GM12878 (cell line): ENCODE data around the gene CDCP1. TPM values are rescaled to one million over a fixed set of nuclear protein-coding genes. Genes with fewer than 3 reads are reported as not detected.

Source experiments
- ATAC-seq: fragments of 200-7000 bp; cut with Tn5 transposase; 3 replicates; pipeline ENCODE4 v1.9.1; 2020; ENCODE audit warnings: mild to moderate bottlenecking, moderate library complexity
- BruUV-seq: library from RNA; stranded (reverse); fragments of 400-500 nt; replicated peaks from 2 replicates; lab custom pipeline; 2021; lab: Mats Ljungman, UMichigan
- CTCF ChIA-PET: fragments of 300-600 bp; sonication (Branson Sonifier 250); formaldehyde crosslinking; extraction: SDS; loops from one replicate; lab custom pipeline; 2021; ENCODE audit warnings: inconsistent platforms; lab: Yijun Ruan, JAX
- POLR2A ChIA-PET: fragments of 350-600 bp; formaldehyde crosslinking; extraction: SDS; loops from one replicate; lab custom pipeline; 2021; ENCODE audit warnings: inconsistent platforms; lab: Charles Lee
- RAD21 ChIA-PET: fragments of 300-600 bp; sonication (Branson Sonifier 250); formaldehyde crosslinking; loops from one replicate; lab custom pipeline; 2023; ENCODE audit warnings: antibody characterized with exemption; ENCODE audit not compliant: unreplicated experiment; lab: Charles Lee
- SMC1A ChIA-PET: fragments of 300-600 bp; sonication (Branson Sonifier 250); formaldehyde crosslinking; loops from one replicate; lab custom pipeline; 2023; ENCODE audit not compliant: unreplicated experiment, uncharacterized antibody; lab: Charles Lee
- DNase-seq: peaks from one replicate; pipeline ENCODE4 v3.0.0-alpha.2; 2011; ENCODE audit warnings: low read depth, low spot score
- FAIRE-seq: peaks from 3 replicates; lab custom pipeline; 2011; peaks lifted over from hg19 to GRCh38; lab: Jason Lieb, UNC
- H2AFZ ChIP-seq: 2 replicates; pipeline ENCODE4 v1.6.0; 2011; ENCODE audit warnings: low read depth, low read length, control low read depth; ENCODE audit not compliant: control insufficient read depth
- H3K27ac ChIP-seq: 2 replicates; pipeline ENCODE4 v1.5.1; 2011; ENCODE audit warnings: control low read depth; ENCODE audit not compliant: control insufficient read depth, insufficient read depth
- H3K27me3 ChIP-seq, 2 experiments: replicated peaks in 1 of 2; 2 replicates each; pipeline versions ENCODE4 v1.6.0 to v1.6.1; 2011; ENCODE audit warnings: low read length in 1 of 2; ENCODE audit not compliant: control insufficient read depth in 2 of 2, insufficient read depth in 2 of 2
- H3K36me3 ChIP-seq, 2 experiments: 2 replicates each; pipeline ENCODE4 v1.5.1; 2011; ENCODE audit warnings: low read length in 1 of 2; ENCODE audit not compliant: control insufficient read depth in 2 of 2, insufficient read depth in 2 of 2
- H3K4me1 ChIP-seq: 2 replicates; pipeline ENCODE4 v1.6.1; 2011; ENCODE audit warnings: mild to moderate bottlenecking, low read length, moderate library complexity, mixed read lengths; ENCODE audit not compliant: control insufficient read depth, insufficient read depth
- H3K4me2 ChIP-seq: 2 replicates; pipeline ENCODE4 v1.6.0; 2011; ENCODE audit warnings: control low read depth; ENCODE audit not compliant: control insufficient read depth, insufficient read depth
- H3K4me3 ChIP-seq: fragments of 200-600 bp; sonication (generic); 2 replicates; pipeline ENCODE4 v1.5.1; 2016
- H3K79me2 ChIP-seq: 2 replicates; pipeline ENCODE4 v1.6.0; 2011; ENCODE audit warnings: low read length; ENCODE audit not compliant: control insufficient read depth, insufficient read depth
- H3K9ac ChIP-seq: 2 replicates; pipeline ENCODE4 v1.8.0; 2011; ENCODE audit warnings: low read length, control low read depth, mixed read lengths; ENCODE audit not compliant: control insufficient read depth, insufficient read depth
- H3K9me3 ChIP-seq: replicated peaks from 3 replicates; pipeline ENCODE4 v1.5.1; 2011; ENCODE audit warnings: mild to moderate bottlenecking, low read length; ENCODE audit not compliant: control insufficient read depth, insufficient read depth
- H4K20me1 ChIP-seq: 2 replicates; pipeline ENCODE4 v1.6.0; 2011; ENCODE audit not compliant: control insufficient read depth, insufficient read depth
- CBX5 ChIP-seq: sonication (generic); IDR thresholded peaks from 2 replicates; pipeline ENCODE4 v1.6.1; 2016; ENCODE audit warnings: low read depth, moderate library complexity, mild to moderate bottlenecking, inconsistent platforms
- FOS ChIP-seq: IDR thresholded peaks from 3 replicates; pipeline ENCODE4 v1.6.1; 2011; ENCODE audit warnings: borderline replicate concordance; ENCODE audit not compliant: insufficient read length; ENCODE audit errors: extremely low read depth
- GABPA ChIP-seq: IDR thresholded peaks from 2 replicates; pipeline ENCODE4 v1.6.1; 2014; ENCODE audit warnings: antibody characterized with exemption, low read depth, mild to moderate bottlenecking, inconsistent platforms
- HDAC2 ChIP-seq: fragments of 200-600 bp; sonication (generic); IDR thresholded peaks from 2 replicates; pipeline ENCODE4 v1.6.1; 2017
- MTA3 ChIP-seq: IDR thresholded peaks from 2 replicates; pipeline ENCODE4 v1.6.1; 2012; ENCODE audit warnings: low read length, inconsistent platforms, borderline replicate concordance
- PBX3 ChIP-seq: IDR thresholded peaks from 2 replicates; pipeline ENCODE4 v1.6.1; 2011; ENCODE audit warnings: mild to moderate bottlenecking, low read depth, low read length, moderate library complexity; ENCODE audit not compliant: insufficient replicate concordance
- PKNOX1 ChIP-seq: fragments of 450-650 bp; IDR thresholded peaks from 2 replicates; pipeline ENCODE4 v1.6.1; 2016; ENCODE audit warnings: mild to moderate bottlenecking
- POLR2AphosphoS2 ChIP-seq: IDR thresholded peaks from 2 replicates; pipeline ENCODE4 v1.6.1; 2011; ENCODE audit warnings: low read depth, mild to moderate bottlenecking, low read length, improper control_type of control experiment, moderate library complexity
- POLR2AphosphoS5 ChIP-seq: IDR thresholded peaks from 2 replicates; pipeline ENCODE4 v1.6.1; 2011; ENCODE audit warnings: mild to moderate bottlenecking, low read length, inconsistent platforms
- RFX5 ChIP-seq: IDR thresholded peaks from 2 replicates; pipeline ENCODE4 v1.6.1; 2011; ENCODE audit warnings: low read depth, low read length, improper control_type of control experiment
- SIX5 ChIP-seq: IDR thresholded peaks from 2 replicates; pipeline ENCODE4 v1.6.1; 2011; ENCODE audit warnings: mild to moderate bottlenecking, low read depth, low read length, moderate library complexity; ENCODE audit not compliant: severe bottlenecking
- SMARCA5 ChIP-seq: fragments of 450-650 bp; IDR thresholded peaks from 2 replicates; pipeline ENCODE4 v1.6.1; 2017; ENCODE audit warnings: mild to moderate bottlenecking
- SPI1 ChIP-seq: IDR thresholded peaks from 2 replicates; pipeline ENCODE4 v1.6.1; 2011; ENCODE audit warnings: low read depth, mild to moderate bottlenecking, low read length, moderate library complexity, borderline replicate concordance; ENCODE audit not compliant: insufficient read depth
- ZNF592 ChIP-seq: fragments of 450-650 bp; IDR thresholded peaks from 2 replicates; pipeline ENCODE4 v1.6.1; 2017; ENCODE audit warnings: mild to moderate bottlenecking, moderate library complexity
- WGBS: methylation state at CpG from one replicate; pipeline ENCODE4 v1.1.6; 2016; ENCODE audit warnings: low lambda C conversion rate; ENCODE audit not compliant: insufficient replicate concordance, insufficient coverage; ENCODE audit errors: missing lambda C conversion rate; 5-methylcytosine and 5-hydroxymethylcytosine counted together
- in situ Hi-C: fragments of 300-500 bp; cut with MboI; formaldehyde crosslinking; loops from 9 replicates; pipeline ENCODE4 v1.14.3; 2018; ENCODE audit warnings: mixed read lengths
- intact Hi-C: fragments of 100-400 bp; cut with micrococcal nuclease; formaldehyde crosslinking; loops from one replicate; pipeline ENCODE4 v1.14.2; 2022; ENCODE audit not compliant: unreplicated experiment
- polyA plus RNA-seq, 11 experiments: library from polyadenylated mRNA; depleted of rRNA in 4 of 11; unstranded in 6 of 11; stranded (reverse) in 5 of 11; fragments of >200 nt; fragmentation: Nextera tagmentation in 4 of 11; fragmentation: Illumina TruSeq in 1 of 11; extraction: Ambion mirVana in 4 of 11; extraction: Trizol in 1 of 11; gene quantifications; 1 replicate in 1 of 11; 2 replicates in 10 of 11; pipeline versions ENCODE4 v1.2.1 to v1.2.3, GENCODE V29; 2011 to 2016; ENCODE audit warnings: inconsistent platforms in 2 of 11, missing spikeins in 2 of 11, low read depth in 1 of 11
- total RNA-seq, 4 experiments: library from RNA; depleted of rRNA in 3 of 4; stranded (reverse); fragments of >200 nt in 3 of 4; fragmentation: Illumina TruSeq in 1 of 4; extraction: Trizol in 1 of 4; gene quantifications; 2 replicates each; pipeline versions ENCODE4 v1.2.1 to v1.2.3, GENCODE V29; 2013 to 2021
- TF ChIP-seq, protein P1 (sequence below): fragments of 450-650 bp; IDR thresholded peaks from 2 replicates; pipeline ENCODE4 v1.6.1; 2014; ENCODE audit warnings: mild to moderate bottlenecking

Gene CDCP1
- total and polyA plus RNA-seq, 10 of the 15 experiments (the other 5 are each of a cell fraction or from before 2014, with no cell fraction given), result 0.35 to 2.2 (median 0.86) TPM

- CTCF ChIA-PET, result interaction anchor here (1.0 kb wide), 1 partner anchor 125 kb away, joined by 4 read pairs; no protein-coding TSS in a partner anchor
- H3K9ac ChIP-seq, result no peak overlapping the region
- intact Hi-C loops (no loop called here), in situ Hi-C loops (no loop called here)
- no peak overlapping the region for H3K27ac ChIP-seq
- no peak overlapping the region for H3K4me3 ChIP-seq
- H3K9me3 ChIP-seq, result no peaks in the 10 kb centered on the region
- RAD21 ChIA-PET, result interaction anchor here (0.9 to 1.4 kb wide), 4 partner anchors 10 to 125 kb away, joined by 3 to 5 read pairs (median 4); no protein-coding TSS in a partner anchor
- SMC1A ChIA-PET, result interaction anchor here (0.6 to 1.2 kb wide), 4 partner anchors 9 to 365 kb away, joined by 3 to 5 read pairs (median 4); no protein-coding TSS in a partner anchor
- H3K79me2 ChIP-seq, result no peaks in the 10 kb centered on the region
- BruUV-seq, result no TSS peak
- H3K36me3 ChIP-seq, result no peaks in the 10 kb centered on the region
- H3K27me3 ChIP-seq, result peaks cover 0 to 5% of the 10 kb centered on the region in 2 experiments; a peak in 2 of 4 replicates
- H2AFZ ChIP-seq, result no peak overlapping the region
- POLR2A ChIA-PET, result interaction anchor here (0.6 kb wide), 1 partner anchor 717 kb away, joined by 3 read pairs; no protein-coding TSS in a partner anchor
- H4K20me1 ChIP-seq, result no peaks in the 10 kb centered on the region
- no peak for DNase-seq
- H3K4me1 ChIP-seq, result no peaks in the 10 kb centered on the region
- WGBS, result 1% methylated on average over 6 of the region's 6 CpGs
- H3K4me2 ChIP-seq, result no peak overlapping the region
- peak; percentile 88 for ATAC-seq
- FAIRE-seq, result no peak
- TF ChIP-seq ZNF592 (no peak), CBX5 (no peak), SMARCA5 (peak; percentile 67; the same call in 1 of the 2 replicates), FOS (no peak), PBX3 (peak; percentile 21), SPI1 (peak; percentile 94), MTA3 (no peak), PKNOX1 (peak; percentile 59; the same call in 1 of the 2 replicates), SIX5 (no peak), POLR2AphosphoS2 (no peak), RFX5 (no peak), GABPA (no peak), HDAC2 (no peak), POLR2AphosphoS5 (no peak)
- TF ChIP-seq, protein P1, sequence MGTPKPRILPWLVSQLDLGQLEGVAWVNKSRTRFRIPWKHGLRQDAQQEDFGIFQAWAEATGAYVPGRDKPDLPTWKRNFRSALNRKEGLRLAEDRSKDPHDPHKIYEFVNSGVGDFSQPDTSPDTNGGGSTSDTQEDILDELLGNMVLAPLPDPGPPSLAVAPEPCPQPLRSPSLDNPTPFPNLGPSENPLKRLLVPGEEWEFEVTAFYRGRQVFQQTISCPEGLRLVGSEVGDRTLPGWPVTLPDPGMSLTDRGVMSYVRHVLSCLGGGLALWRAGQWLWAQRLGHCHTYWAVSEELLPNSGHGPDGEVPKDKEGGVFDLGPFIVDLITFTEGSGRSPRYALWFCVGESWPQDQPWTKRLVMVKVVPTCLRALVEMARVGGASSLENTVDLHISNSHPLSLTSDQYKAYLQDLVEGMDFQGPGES, result no peak
Observed at GRCh38 chr3:45163481-45163880, 17.3 kb upstream of the CDCP1 start.
